Left ventricle myocardium inferior (tissue), 1 donor: Measurements from ENCODE around the gene RILP. TPM values are rescaled to one million over a fixed set of nuclear protein-coding genes. Genes with fewer than 3 reads are reported as not detected.

ENCODE experiments used
- DNase-seq: peaks from one replicate; pipeline ENCODE4 v3.0.0-alpha.2; 2020
- H3K27ac ChIP-seq: fragments of 200-600 bp; replicated peaks from 2 replicates; pipeline ENCODE4 v1.8.0; 2021
- H3K27me3 ChIP-seq: fragments of 200-600 bp; 2 replicates; pipeline ENCODE4 v1.8.0; 2021; ENCODE audit warnings: low read depth
- H3K36me3 ChIP-seq: fragments of 200-600 bp; 2 replicates; pipeline ENCODE4 v1.8.0; 2021
- H3K4me1 ChIP-seq: fragments of 200-600 bp; 2 replicates; pipeline ENCODE4 v1.8.0; 2021
- H3K4me3 ChIP-seq: fragments of 200-600 bp; 2 replicates; pipeline ENCODE4 v1.8.0; 2021; ENCODE audit warnings: mild to moderate bottlenecking, moderate library complexity
- H3K9me3 ChIP-seq: fragments of 200-600 bp; replicated peaks from 2 replicates; pipeline ENCODE4 v1.8.0; 2021
- CTCF ChIP-seq: fragments of 200-600 bp; IDR thresholded peaks from 2 replicates; pipeline ENCODE4 v1.8.0; 2021; ENCODE audit warnings: antibody characterized with exemption, mild to moderate bottlenecking, borderline replicate concordance
- intact Hi-C: fragments of 100-400 bp; cut with micrococcal nuclease; formaldehyde crosslinking; loops from one replicate; pipeline ENCODE4 v1.11.0; 2022
- total RNA-seq: library from RNA; stranded (reverse); fragmentation: NEBNext Ultra II Directional; extraction: Animal tissue kit (Norgen Biotek cat#: 25700); gene quantifications from one replicate; pipeline ENCODE4 v1.2.1, GENCODE V29; 2021
- donor health status: DM: no; HTN: yes; CAD: no; lungs with severe emphysema.

RILP gene
- total RNA-seq, 1 donor from 2014 or later: 81.7 TPM

- Histone ChIP-seq H3K9me3 (no peaks in the 10 kb centered on the region), H3K27me3 (no peaks in the 10 kb centered on the region), H3K27ac (peak overlapping the region; percentile 100), H3K36me3 (peaks cover 54% of the 10 kb centered on the region), H3K4me3 (peak overlapping the region; percentile 95), H3K4me1 (peaks cover 64% of the 10 kb centered on the region)
- peak; percentile 95 for DNase-seq
- intact Hi-C loops: no loop called here
- TF ChIP-seq CTCF: peak; percentile 91
Measured at GRCh38 chr17:1648963-1649843, 463 bp downstream of the RILP start.

- peak; percentile 58 for DNase-seq
- H3K36me3 ChIP-seq: peaks cover 45% of the 10 kb centered on the region
- intact Hi-C loops: no loop called here
- no peaks in the 10 kb centered on the region for H3K9me3 ChIP-seq
- TF ChIP-seq CTCF: no peak
- H3K27me3 ChIP-seq: no peaks in the 10 kb centered on the region
- H3K27ac ChIP-seq: peak overlapping the region; percentile 100
- peaks cover 73% of the 10 kb centered on the region for H3K4me1 ChIP-seq
- peak overlapping the region; percentile 95 for H3K4me3 ChIP-seq
Measured at GRCh38 chr17:1648173-1648962, 1.3 kb downstream of the RILP start.

- peak overlapping the region; percentile 100 for H3K27ac ChIP-seq
- TF ChIP-seq CTCF: no peak
- H3K36me3 ChIP-seq: peaks cover 40% of the 10 kb centered on the region
- H3K4me3 ChIP-seq: peak overlapping the region; percentile 95
- no peaks in the 10 kb centered on the region for H3K27me3 ChIP-seq
- no peaks in the 10 kb centered on the region for H3K9me3 ChIP-seq
- peaks cover 74% of the 10 kb centered on the region for H3K4me1 ChIP-seq
- no peak for DNase-seq
- intact Hi-C loops: no loop called here
Measured at GRCh38 chr17:1647802-1648171, 1.9 kb downstream of the RILP start.

GRCh38 chr17:1646199-1646875 is 3.3 kb downstream of the RILP start:
- DNase-seq: no peak
- peaks cover 25% of the 10 kb centered on the region for H3K36me3 ChIP-seq
- TF ChIP-seq CTCF: no peak
- H3K27ac ChIP-seq: peak overlapping the region; percentile 100
- intact Hi-C loops: no loop called here
- peaks cover 74% of the 10 kb centered on the region for H3K4me1 ChIP-seq
- no peaks in the 10 kb centered on the region for H3K9me3 ChIP-seq
- peak overlapping the region; percentile 69 for H3K4me3 ChIP-seq
- H3K27me3 ChIP-seq: no peaks in the 10 kb centered on the region
